ENCODE data around the gene CAPN2.

The CAPN2 gene

DNA sequence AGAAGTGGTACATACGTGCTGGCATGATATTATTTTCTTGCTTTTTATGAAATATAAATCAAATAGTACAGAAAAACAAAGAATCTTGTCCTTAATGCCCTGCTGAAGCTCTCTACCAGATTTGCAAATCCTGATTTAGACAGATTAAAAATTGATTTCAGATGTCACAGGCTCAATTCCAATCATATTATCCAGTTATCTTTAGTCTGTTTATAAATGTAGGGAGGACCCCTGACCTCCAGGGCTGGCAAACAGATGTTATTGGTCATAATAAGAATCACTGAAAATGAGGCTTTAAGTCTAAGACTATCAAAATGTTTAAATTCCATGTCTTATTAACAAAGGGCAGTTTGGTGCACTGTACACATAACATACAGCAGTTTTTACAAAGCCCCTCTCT, 71.3 kb downstream of the CAPN2 start:
- CTCF ChIA-PET: interaction anchor here (1.0 to 1.5 kb wide), 2 partner anchors 8 to 12 kb away, joined by 3 to 5 read pairs; no protein-coding TSS in a partner anchor
- Histone ChIP-seq H3K4me3 (ENCODE audit: low read depth, low read length) (no peak overlapping the region), H3K36me3 (ENCODE audit: control insufficient read depth in 2 of 2, insufficient read depth in 1 of 2, low read length in 2 of 2) (peaks cover 34 to 57% of the 10 kb centered on the region in 2 experiments), H3K27ac (ENCODE audit: extremely low read depth, low read depth, low read length) (no peak overlapping the region), H3K4me1 (ENCODE audit: control insufficient read depth, insufficient read depth, low read length) (no peaks in the 10 kb centered on the region), H3K9me3 (ENCODE audit: control insufficient read depth, insufficient read depth, low read depth, low read length) (no peaks in the 10 kb centered on the region)
- TF ChIP-seq ZNF530 (tag by site-specific recombination; IDR thresholded peaks at IDR 0.05; ENCODE audit: low read depth) (no peak), ZNF571 (tag by site-specific recombination; IDR thresholded peaks at IDR 0.05) (no peak), ZNF175 (tag by site-specific recombination; IDR thresholded peaks at IDR 0.05) (no peak), SALL2 (tag by site-specific recombination; IDR thresholded peaks at IDR 0.05; ENCODE audit: borderline replicate concordance) (no peak), ZNF777 (tag by site-specific recombination; IDR thresholded peaks at IDR 0.05; ENCODE audit: borderline replicate concordance) (no peak), ZNF416 (tag by site-specific recombination; IDR thresholded peaks at IDR 0.05) (no peak), BCL11A (tag by site-specific recombination; IDR thresholded peaks at IDR 0.05; ENCODE audit: low read depth) (no peak), ZNF221 (tag by site-specific recombination; IDR thresholded peaks at IDR 0.05; ENCODE audit: borderline replicate concordance) (no peak), ZNF596 (tag by site-specific recombination; IDR thresholded peaks at IDR 0.05) (no peak), ZNF184 (tag by site-specific recombination; IDR thresholded peaks at IDR 0.05) (no peak), OVOL3 (tag by site-specific recombination; IDR thresholded peaks at IDR 0.05) (no peak), ZNF292 (tag by site-specific recombination; IDR thresholded peaks at IDR 0.05; ENCODE audit: borderline replicate concordance, low read depth) (no peak), ZNF837 (tag by site-specific recombination; IDR thresholded peaks at IDR 0.05) (no peak)
- TF ChIP-seq, protein P1, sequence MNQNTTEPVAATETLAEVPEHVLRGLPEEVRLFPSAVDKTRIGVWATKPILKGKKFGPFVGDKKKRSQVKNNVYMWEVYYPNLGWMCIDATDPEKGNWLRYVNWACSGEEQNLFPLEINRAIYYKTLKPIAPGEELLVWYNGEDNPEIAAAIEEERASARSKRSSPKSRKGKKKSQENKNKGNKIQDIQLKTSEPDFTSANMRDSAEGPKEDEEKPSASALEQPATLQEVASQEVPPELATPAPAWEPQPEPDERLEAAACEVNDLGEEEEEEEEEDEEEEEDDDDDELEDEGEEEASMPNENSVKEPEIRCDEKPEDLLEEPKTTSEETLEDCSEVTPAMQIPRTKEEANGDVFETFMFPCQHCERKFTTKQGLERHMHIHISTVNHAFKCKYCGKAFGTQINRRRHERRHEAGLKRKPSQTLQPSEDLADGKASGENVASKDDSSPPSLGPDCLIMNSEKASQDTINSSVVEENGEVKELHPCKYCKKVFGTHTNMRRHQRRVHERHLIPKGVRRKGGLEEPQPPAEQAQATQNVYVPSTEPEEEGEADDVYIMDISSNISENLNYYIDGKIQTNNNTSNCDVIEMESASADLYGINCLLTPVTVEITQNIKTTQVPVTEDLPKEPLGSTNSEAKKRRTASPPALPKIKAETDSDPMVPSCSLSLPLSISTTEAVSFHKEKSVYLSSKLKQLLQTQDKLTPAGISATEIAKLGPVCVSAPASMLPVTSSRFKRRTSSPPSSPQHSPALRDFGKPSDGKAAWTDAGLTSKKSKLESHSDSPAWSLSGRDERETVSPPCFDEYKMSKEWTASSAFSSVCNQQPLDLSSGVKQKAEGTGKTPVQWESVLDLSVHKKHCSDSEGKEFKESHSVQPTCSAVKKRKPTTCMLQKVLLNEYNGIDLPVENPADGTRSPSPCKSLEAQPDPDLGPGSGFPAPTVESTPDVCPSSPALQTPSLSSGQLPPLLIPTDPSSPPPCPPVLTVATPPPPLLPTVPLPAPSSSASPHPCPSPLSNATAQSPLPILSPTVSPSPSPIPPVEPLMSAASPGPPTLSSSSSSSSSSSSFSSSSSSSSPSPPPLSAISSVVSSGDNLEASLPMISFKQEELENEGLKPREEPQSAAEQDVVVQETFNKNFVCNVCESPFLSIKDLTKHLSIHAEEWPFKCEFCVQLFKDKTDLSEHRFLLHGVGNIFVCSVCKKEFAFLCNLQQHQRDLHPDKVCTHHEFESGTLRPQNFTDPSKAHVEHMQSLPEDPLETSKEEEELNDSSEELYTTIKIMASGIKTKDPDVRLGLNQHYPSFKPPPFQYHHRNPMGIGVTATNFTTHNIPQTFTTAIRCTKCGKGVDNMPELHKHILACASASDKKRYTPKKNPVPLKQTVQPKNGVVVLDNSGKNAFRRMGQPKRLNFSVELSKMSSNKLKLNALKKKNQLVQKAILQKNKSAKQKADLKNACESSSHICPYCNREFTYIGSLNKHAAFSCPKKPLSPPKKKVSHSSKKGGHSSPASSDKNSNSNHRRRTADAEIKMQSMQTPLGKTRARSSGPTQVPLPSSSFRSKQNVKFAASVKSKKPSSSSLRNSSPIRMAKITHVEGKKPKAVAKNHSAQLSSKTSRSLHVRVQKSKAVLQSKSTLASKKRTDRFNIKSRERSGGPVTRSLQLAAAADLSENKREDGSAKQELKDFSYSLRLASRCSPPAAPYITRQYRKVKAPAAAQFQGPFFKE (tag by site-specific recombination; IDR thresholded peaks at IDR 0.05; ENCODE audit: borderline replicate concordance): no peak
- POLR2A ChIA-PET: no interaction called here

DNA sequence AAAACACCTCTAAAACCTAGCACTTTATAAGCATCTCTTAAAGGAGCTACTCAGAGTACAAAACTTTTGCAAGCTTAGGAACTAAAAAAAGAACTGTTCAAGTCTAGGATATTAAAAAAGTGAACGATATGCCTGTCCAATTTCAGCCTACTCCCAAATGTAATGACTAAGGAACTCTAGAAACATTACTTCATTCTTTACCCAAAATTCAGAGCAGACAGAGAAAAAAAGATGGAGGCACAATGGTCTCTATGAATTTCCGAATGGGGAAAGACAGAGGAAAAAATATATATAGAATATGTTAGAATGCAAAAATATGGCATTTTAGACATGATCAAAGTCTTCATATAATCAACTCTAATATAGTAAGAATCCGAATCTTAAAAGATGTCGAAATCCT, 72.2 kb downstream of the CAPN2 start:
- Histone ChIP-seq H3K36me3 (ENCODE audit: control insufficient read depth in 2 of 2, insufficient read depth in 1 of 2, low read length in 2 of 2) (peaks cover 26 to 55% of the 10 kb centered on the region in 2 experiments), H3K27ac (ENCODE audit: extremely low read depth, low read depth, low read length) (no peak overlapping the region), H3K4me1 (ENCODE audit: control insufficient read depth, insufficient read depth, low read length) (no peaks in the 10 kb centered on the region), H3K4me3 (ENCODE audit: low read depth, low read length) (no peak overlapping the region), H3K9me3 (ENCODE audit: control insufficient read depth, insufficient read depth, low read depth, low read length) (no peaks in the 10 kb centered on the region)
- TF ChIP-seq ZNF121 (tag by site-specific recombination; IDR thresholded peaks at IDR 0.05) (no peak), ZBTB8A (tag by site-specific recombination; IDR thresholded peaks at IDR 0.05) (no peak), ZNF670 (tag by site-specific recombination; IDR thresholded peaks at IDR 0.05; ENCODE audit: low read depth) (no peak)
- TF ChIP-seq, protein P2, sequence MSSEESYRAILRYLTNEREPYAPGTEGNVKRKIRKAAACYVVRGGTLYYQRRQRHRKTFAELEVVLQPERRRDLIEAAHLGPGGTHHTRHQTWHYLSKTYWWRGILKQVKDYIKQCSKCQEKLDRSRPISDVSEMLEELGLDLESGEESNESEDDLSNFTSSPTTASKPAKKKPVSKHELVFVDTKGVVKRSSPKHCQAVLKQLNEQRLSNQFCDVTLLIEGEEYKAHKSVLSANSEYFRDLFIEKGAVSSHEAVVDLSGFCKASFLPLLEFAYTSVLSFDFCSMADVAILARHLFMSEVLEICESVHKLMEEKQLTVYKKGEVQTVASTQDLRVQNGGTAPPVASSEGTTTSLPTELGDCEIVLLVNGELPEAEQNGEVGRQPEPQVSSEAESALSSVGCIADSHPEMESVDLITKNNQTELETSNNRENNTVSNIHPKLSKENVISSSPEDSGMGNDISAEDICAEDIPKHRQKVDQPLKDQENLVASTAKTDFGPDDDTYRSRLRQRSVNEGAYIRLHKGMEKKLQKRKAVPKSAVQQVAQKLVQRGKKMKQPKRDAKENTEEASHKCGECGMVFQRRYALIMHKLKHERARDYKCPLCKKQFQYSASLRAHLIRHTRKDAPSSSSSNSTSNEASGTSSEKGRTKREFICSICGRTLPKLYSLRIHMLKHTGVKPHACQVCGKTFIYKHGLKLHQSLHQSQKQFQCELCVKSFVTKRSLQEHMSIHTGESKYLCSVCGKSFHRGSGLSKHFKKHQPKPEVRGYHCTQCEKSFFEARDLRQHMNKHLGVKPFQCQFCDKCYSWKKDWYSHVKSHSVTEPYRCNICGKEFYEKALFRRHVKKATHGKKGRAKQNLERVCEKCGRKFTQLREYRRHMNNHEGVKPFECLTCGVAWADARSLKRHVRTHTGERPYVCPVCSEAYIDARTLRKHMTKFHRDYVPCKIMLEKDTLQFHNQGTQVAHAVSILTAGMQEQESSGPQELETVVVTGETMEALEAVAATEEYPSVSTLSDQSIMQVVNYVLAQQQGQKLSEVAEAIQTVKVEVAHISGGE (tag by site-specific recombination; conservative IDR thresholded peaks at IDR 0.05; ENCODE audit: low read depth): no peak
- TF ChIP-seq, protein P3, sequence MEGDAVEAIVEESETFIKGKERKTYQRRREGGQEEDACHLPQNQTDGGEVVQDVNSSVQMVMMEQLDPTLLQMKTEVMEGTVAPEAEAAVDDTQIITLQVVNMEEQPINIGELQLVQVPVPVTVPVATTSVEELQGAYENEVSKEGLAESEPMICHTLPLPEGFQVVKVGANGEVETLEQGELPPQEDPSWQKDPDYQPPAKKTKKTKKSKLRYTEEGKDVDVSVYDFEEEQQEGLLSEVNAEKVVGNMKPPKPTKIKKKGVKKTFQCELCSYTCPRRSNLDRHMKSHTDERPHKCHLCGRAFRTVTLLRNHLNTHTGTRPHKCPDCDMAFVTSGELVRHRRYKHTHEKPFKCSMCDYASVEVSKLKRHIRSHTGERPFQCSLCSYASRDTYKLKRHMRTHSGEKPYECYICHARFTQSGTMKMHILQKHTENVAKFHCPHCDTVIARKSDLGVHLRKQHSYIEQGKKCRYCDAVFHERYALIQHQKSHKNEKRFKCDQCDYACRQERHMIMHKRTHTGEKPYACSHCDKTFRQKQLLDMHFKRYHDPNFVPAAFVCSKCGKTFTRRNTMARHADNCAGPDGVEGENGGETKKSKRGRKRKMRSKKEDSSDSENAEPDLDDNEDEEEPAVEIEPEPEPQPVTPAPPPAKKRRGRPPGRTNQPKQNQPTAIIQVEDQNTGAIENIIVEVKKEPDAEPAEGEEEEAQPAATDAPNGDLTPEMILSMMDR (tag by site-specific recombination; IDR thresholded peaks at IDR 0.05): no peak
- POLR2A ChIA-PET: interaction anchor here (0.6 kb wide), 1 partner anchor 650 kb away, joined by 3 read pairs; the partner anchor contains the start of gene WDR26
- CTCF ChIA-PET: interaction anchor here (1.0 kb wide), 2 partner anchors 9 to 35 kb away, joined by 3 read pairs; no protein-coding TSS in a partner anchor

All from HEK293 (cell line).